HL-60 (cell line): ENCODE results near the gene SYNGR1.

Experiments used
- DNase-seq, 2 experiments: peaks; one replicate each; pipeline ENCODE4 v3.0.0-alpha.2; 2010 to 2020; ENCODE audit warnings: low read depth in 1 of 2, low spot score in 1 of 2
- H3K27ac ChIP-seq: fragments of 250-450 bp; sonication (Bioruptor Pico); replicated peaks from 2 replicates; pipeline ENCODE4 v1.5.1; 2020; ENCODE audit warnings: mild to moderate bottlenecking, moderate library complexity
- H3K27me3 ChIP-seq: fragments of 250-450 bp; sonication (Bioruptor Pico); 2 replicates; pipeline ENCODE4 v1.5.1; 2021; ENCODE audit warnings: mild to moderate bottlenecking, moderate library complexity; ENCODE audit not compliant: insufficient read depth, poor library complexity, severe bottlenecking
- H3K4me3 ChIP-seq: replicated peaks from 2 replicates; pipeline ENCODE4 v1.5.1; 2011; ENCODE audit warnings: mild to moderate bottlenecking, control low read depth, low read length; ENCODE audit not compliant: insufficient read depth
- GABPA ChIP-seq: IDR thresholded peaks from 2 replicates; pipeline ENCODE4 v1.6.1; 2012; ENCODE audit warnings: low read depth
- POLR2AphosphoS5 ChIP-seq: IDR thresholded peaks from 2 replicates; pipeline ENCODE4 v1.6.1; 2012; ENCODE audit warnings: low read depth
- REST ChIP-seq: IDR thresholded peaks from 2 replicates; pipeline ENCODE4 v1.6.1; 2012; ENCODE audit warnings: low read depth; ENCODE audit not compliant: insufficient replicate concordance
- SPI1 ChIP-seq: IDR thresholded peaks from 2 replicates; pipeline ENCODE4 v1.6.1; 2012; ENCODE audit warnings: low read depth, mild to moderate bottlenecking, borderline replicate concordance
- TF ChIP-seq, protein P1 (sequence below): IDR thresholded peaks from one replicate; pipeline ENCODE4 v1.5.1; 2011; ENCODE audit warnings: low read length, control low read depth, inconsistent platforms; ENCODE audit not compliant: insufficient read depth

SYNGR1 gene

GRCh38 chr22:39343259-39344045, 6.3 kb upstream of the SYNGR1 start:
- TF ChIP-seq POLR2AphosphoS5, result no peak
- no peak for TF ChIP-seq GABPA
- TF ChIP-seq, protein P1, sequence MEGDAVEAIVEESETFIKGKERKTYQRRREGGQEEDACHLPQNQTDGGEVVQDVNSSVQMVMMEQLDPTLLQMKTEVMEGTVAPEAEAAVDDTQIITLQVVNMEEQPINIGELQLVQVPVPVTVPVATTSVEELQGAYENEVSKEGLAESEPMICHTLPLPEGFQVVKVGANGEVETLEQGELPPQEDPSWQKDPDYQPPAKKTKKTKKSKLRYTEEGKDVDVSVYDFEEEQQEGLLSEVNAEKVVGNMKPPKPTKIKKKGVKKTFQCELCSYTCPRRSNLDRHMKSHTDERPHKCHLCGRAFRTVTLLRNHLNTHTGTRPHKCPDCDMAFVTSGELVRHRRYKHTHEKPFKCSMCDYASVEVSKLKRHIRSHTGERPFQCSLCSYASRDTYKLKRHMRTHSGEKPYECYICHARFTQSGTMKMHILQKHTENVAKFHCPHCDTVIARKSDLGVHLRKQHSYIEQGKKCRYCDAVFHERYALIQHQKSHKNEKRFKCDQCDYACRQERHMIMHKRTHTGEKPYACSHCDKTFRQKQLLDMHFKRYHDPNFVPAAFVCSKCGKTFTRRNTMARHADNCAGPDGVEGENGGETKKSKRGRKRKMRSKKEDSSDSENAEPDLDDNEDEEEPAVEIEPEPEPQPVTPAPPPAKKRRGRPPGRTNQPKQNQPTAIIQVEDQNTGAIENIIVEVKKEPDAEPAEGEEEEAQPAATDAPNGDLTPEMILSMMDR, result peak; percentile 83
- TF ChIP-seq REST, result no peak
- no peak for TF ChIP-seq SPI1
- Histone ChIP-seq H3K27me3 (no peaks in the 10 kb centered on the region), H3K4me3 (no peak overlapping the region), H3K27ac (no peak overlapping the region)
- DNase-seq, result peak in 1 of 2 experiments; percentile 83

DNA sequence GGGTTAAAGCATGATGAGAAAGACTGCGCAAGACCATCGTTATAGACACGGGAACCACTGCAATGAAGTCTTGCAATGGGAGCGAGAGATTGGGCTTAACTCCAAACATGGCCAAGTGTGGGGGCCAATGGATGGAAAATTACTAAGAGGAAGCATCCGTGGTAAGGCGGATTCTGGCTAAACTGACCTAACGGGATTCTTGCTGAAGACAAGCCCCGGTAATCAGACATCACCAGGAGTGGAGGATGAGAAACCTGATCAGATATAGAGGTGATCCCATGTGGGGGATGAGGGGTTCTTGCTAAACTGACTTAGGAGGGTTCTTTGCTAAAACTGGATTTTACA, 5.8 kb upstream of the SYNGR1 start:
- Histone ChIP-seq H3K27me3 (no peaks in the 10 kb centered on the region), H3K4me3 (no peak overlapping the region), H3K27ac (no peak overlapping the region)
- no peak for DNase-seq
- TF ChIP-seq REST, result no peak
- TF ChIP-seq SPI1, result no peak
- TF ChIP-seq, protein P1, result no peak

DNA sequence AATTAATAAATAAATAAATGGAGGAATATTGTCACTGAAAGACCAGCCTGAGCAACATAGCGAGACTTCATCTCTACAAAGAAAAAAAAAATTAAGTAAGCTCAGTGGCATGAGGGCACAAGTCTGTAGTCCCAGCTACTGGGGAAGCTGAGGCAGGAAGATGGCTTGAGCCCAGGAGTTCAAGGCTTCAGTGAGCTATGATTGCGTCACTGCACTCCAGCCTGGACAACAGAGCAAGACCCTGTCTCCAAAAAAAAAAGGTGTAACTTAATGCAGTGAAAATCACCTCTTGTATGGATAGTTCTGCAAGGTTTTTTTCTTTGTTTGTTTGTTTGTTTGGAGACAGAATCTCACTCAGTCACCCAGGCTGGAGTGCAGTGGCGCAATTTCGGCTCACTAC, 4.6 kb upstream of the SYNGR1 start:
- Histone ChIP-seq H3K27me3 (no peaks in the 10 kb centered on the region), H3K4me3 (no peak overlapping the region), H3K27ac (no peak overlapping the region)
- TF ChIP-seq REST (no peak), POLR2AphosphoS5 (no peak), SPI1 (no peak), GABPA (no peak)
- TF ChIP-seq, protein P1, result no peak
- no peak for DNase-seq
